Thyroid gland (tissue), 4 donors: ENCODE results near the gene MOG.

Experiments
- POLR2A ChIP-seq, 2 donors: fragments of 450-650 bp; IDR thresholded peaks; one replicate each; pipeline ENCODE4 v1.6.1; 2017; ENCODE audit warnings: antibody characterized with exemption in 2 of 2, mild to moderate bottlenecking in 2 of 2, moderate library complexity in 1 of 2
- TF ChIP-seq, protein P1 (sequence below), 6 experiments: fragments of 200-600 bp in 3 of 6; fragments of 450-650 bp in 3 of 6; sonication (generic) in 3 of 6; IDR thresholded peaks; one replicate each; pipeline ENCODE4 v1.5.1; 2016 to 2019; ENCODE audit warnings: antibody characterized with exemption in 6 of 6, mild to moderate bottlenecking in 2 of 6, inconsistent platforms in 1 of 6, moderate library complexity in 1 of 6

DNA sequence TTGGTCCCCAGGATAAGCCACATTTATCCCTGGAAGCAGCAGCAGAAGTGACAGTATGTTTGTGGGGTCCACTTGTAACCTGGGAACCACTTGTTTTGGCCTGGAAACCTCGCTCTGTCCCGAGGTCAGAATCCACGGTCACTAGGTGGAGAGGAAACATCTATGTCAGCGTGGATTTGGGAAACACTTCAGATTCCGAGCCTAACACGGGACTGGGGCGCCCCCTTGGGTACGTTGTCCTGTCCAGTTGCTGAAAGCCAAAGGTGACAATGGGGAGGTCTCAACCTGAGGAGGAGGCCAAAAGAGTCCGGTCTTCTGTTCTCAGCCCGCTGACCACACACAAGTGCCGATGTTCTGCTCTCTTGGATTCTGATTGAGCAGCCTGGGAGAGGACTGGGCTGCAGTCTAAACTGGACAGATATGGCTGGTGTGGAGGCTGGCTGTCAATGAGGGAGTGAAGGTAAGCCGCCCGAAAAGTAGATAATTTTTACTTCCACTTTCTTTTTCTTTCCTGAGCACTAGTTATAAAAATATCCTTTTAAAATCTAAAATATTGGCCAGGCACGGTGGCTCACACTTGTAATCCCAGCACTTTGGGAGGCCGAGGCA lies 28.9 kb downstream of the MOG start:
- TF ChIP-seq, protein P1, sequence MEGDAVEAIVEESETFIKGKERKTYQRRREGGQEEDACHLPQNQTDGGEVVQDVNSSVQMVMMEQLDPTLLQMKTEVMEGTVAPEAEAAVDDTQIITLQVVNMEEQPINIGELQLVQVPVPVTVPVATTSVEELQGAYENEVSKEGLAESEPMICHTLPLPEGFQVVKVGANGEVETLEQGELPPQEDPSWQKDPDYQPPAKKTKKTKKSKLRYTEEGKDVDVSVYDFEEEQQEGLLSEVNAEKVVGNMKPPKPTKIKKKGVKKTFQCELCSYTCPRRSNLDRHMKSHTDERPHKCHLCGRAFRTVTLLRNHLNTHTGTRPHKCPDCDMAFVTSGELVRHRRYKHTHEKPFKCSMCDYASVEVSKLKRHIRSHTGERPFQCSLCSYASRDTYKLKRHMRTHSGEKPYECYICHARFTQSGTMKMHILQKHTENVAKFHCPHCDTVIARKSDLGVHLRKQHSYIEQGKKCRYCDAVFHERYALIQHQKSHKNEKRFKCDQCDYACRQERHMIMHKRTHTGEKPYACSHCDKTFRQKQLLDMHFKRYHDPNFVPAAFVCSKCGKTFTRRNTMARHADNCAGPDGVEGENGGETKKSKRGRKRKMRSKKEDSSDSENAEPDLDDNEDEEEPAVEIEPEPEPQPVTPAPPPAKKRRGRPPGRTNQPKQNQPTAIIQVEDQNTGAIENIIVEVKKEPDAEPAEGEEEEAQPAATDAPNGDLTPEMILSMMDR (IDR thresholded peaks at IDR 0.05): no peak
- no peak for TF ChIP-seq POLR2A (IDR thresholded peaks at IDR 0.05)
